HG02885 (cell line): Measurements from ENCODE around the gene C4B.
"Not testable (repeated sequence)": the region's sequence is repeated elsewhere in the genome, so short reads cannot be mapped to it uniquely, and the experiment has no call there.

Experiments used
- ATAC-seq: cut with Tn5 transposase; IDR thresholded peaks from one replicate; pipeline ENCODE4 v1.9.1; 2021; ENCODE audit warnings: mild to moderate bottlenecking; ENCODE audit not compliant: unreplicated experiment, poor library complexity

Gene C4B

GRCh38 chr6:32047855-32048766 lies 33.5 kb downstream of the C4B start:
- ATAC-seq: no peak

DNA sequence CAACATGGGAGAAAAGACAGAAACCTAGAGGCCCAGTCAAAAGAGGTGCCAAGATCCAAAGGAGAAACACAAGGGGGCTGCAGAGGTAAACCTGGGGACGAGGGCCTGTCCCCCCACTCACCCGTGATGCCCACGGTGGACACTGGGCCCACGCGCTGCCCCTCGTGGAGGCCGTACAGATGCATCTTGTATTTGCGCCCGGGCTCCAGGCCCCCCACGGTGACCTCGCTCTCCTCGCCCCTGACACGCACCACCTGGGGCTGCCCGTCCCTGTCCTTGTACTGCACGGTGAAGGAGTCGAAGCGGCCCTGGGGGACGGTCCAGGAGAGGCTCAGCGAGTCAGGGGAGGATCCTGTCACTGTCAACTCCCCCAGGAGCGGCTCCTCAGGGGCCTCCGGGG lies 34.6 kb downstream of the C4B start:
- ATAC-seq: not testable (repeated sequence)

DNA sequence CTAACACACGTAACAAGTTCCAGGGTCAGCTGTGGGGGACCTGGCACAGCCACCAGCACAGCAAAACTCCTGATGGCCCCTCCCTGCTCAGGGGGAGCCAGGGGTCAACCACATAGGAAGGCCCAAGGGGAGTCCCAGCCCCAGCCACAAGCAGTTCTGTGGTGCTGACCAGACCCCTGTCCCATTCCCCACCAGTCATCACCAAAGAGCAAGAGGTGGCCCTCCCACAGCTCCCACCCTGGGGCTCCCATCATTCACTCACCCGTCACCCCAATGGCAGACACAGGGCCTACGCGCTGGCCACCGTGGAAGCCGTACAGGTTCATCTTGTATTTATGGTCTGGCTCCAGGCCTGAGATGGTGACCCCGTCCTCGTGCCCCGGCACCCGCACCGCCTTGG lies 35.1 kb downstream of the C4B start:
- ATAC-seq: not testable (repeated sequence)

GRCh38 chr6:32050562-32050961 lies 36.0 kb downstream of the C4B start:
- no peak for ATAC-seq

GRCh38 chr6:32052626-32053025 lies 38.0 kb downstream of the C4B start:
- not testable (repeated sequence) for ATAC-seq

DNA sequence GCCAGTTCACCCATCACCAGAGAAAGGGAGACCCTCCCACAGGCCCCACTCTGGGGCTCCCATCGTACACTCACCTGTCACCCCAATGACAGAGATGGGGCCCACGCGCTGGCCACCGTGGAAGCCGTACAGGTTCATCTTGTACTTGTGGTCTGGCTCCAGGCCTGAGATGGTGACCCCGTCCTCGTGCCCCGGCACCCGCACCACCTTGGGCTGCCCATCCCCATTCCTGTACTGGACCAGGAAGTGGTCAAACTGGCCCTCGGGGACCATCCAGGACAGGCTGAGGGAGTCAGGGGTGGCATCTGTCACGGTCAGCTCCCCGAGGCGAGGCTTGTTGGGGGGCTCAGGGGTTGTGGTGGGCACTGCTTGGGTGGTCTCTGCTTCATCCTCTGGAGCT lies 38.7 kb downstream of the C4B start:
- not testable (repeated sequence) for ATAC-seq

- ATAC-seq: not testable (repeated sequence)
Observed at GRCh38 chr6:32055756-32056155, 41.2 kb downstream of the C4B start.

GRCh38 chr6:32056254-32056653 lies 41.7 kb downstream of the C4B start:
- ATAC-seq: no peak

DNA sequence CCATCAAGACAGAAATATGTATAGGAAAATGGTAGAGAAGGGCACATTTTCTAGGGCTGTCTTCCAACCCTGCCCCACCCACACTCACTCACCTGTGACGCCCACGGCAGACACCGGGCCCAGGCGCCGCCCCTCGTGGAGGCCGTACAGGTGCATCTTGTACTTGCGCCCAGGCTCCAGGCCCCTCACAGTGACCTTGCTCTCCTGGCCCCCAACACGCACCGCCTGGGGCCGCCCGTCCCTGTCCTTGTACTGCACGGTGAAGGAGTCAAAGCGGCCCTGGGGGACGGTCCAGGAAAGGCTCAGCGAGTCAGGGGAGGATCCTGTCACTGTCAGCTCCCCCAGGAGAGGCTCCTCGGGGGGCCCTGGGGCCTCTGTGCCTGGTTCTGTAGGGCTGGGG lies 43.4 kb downstream of the C4B start:
- ATAC-seq: no peak

DNA sequence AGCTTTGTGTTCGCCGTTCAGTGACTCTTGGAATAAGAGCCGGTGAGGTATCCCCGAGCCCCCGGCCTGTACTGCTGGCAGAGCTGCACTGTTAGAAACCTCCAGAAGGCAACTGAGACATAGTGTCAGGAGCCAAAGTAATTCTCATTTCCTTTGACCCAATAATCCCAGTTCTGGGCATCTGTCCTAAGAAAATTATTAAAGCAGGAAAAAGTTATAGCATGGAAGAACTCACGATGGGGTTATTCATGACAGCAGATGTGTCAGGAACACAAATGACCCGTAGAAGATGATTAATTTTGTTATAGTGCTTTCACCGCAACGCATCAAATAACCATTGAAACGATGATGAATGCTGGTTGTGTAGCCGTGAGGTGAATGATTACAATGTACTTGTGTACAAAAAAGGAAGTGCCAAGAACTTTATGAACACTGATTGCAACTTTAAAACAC lies 43.9 kb downstream of the C4B start:
- ATAC-seq: no peak

DNA sequence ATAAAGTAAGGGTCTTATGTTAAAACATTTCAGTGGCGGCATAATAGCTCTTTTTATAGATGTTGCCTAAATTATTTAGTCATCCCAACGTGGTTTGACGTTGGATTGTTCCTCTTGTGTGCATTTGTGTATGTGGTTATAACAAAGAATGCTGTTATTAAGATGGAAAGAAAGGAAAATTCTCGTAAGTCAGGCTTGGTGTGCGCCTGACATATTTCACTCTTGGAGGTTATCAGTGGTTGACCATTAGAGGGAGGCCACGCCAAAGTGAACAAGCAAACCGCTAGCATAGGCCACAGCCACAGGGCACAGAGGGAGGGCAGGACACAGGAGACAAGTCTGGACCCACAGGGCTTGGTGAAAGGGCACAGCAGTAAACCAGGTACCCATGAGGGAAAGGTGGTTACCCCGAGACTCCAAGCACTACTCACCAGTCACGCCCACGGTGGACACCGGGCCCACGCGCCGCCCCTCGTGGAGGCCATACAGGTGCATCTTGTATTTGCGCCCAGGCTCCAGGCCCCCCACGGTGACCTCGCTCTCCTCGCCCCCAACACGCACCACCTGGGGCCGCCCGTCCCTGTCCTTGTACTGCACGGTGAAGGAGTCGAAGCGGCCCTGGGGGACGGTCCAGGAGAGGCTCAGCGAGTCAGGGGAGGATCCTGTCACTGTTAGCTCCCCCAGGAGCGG lies 46.5 kb downstream of the C4B start:
- no peak for ATAC-seq

DNA sequence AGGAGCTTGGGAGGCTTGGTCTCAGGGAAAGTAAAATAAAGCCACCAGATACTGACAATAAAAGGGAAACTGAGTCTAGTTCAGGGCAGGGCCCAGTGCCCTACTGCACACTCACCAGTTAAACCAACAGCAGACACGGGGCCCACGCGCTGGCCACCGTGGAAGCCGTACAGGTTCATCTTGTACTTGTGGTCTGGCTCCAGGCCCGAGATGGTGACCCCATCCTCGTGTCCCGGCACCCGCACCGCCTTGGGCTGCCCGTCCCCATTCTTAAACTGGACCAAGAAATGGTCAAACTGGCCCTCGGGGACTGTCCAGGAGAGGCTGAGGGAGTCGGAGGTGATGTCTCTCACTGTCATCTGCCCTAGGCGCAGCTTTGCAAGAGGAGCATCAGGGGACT lies 50.1 kb downstream of the C4B start:
- no peak for ATAC-seq

GRCh38 chr6:32067521-32067920 lies 52.9 kb downstream of the C4B start:
- ATAC-seq: not testable (repeated sequence)

GRCh38 chr6:32068315-32068714 lies 53.7 kb downstream of the C4B start:
- not testable (repeated sequence) for ATAC-seq

DNA sequence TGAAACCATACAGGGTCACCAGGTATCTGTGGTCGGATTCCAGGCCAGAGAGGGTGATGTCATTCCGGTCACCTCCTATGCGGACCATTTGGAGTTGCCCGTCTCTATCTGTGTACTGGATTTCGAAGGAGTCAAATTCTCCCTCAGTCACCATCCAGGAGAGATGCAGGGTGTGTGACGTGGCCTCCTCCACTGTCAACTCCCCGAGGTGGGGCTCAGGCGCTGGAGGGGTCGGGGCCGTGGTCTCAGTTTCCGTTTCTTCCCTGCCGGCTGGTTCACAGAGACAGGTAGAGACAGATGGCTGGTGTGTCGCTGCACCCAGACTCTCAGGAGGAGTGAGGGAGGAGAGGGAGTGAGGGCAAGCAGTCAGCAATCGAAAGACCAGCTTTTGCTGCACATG lies 54.3 kb downstream of the C4B start:
- no peak for ATAC-seq

DNA sequence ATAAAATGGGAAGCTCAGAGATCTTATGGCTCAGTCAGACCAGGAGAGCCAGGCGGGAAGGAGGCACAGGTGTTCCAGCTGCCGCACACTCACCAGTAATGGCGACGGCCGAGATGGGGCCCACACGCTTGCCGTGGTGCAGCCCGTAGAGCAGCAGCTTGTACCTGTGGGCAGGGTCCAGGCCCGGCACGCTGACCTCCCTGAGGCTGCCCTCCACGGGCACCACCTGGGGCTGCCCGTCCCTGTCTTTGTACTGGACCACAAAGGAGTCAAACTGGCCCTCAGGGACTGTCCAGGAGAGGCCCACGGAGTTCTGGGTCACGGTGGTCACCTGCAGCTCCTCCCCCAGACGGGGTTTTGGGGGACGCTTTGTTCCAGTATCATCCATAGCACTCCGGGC lies 54.9 kb downstream of the C4B start:
- no peak for ATAC-seq

- no peak for ATAC-seq
Observed at GRCh38 chr6:32069878-32070515, 55.4 kb downstream of the C4B start.

DNA sequence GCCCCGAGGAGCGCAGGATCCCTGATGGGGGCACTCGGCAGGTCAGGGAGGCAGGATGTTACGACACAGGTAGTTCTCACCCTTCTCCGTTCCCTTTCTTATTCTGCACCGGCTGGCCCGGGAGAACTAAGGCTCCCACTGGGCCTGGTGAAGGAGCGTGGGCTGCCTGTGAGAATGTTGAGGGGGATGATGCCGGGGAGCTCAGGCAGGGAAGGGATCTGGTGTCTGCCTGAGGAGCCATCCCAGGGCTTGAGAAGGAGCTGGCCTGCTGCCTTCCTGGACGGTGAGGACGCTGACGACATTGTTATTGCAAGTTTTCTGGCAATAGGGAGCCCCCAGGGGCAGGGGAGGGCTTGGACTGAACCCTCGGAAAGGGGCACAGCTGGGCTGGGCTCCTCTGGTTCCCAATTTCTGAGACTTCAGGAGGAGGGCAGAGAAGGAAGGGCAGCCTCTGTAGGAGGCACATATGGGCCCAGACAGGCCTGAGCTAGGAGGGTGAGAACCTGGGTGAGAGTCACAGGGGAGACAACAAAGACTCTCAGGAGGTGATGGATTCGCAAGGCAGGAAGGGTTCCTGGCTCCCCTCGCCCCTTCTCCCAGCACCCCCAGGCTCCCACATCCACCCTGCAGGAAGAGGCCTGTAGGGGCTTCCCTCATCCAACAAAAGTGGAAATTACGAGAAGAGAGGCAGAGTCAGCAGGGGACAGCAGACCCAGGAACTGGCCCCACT lies 56.4 kb downstream of the C4B start:
- ATAC-seq: no peak

- ATAC-seq: no peak
Observed at GRCh38 chr6:32073101-32073500, 58.5 kb downstream of the C4B start.

DNA sequence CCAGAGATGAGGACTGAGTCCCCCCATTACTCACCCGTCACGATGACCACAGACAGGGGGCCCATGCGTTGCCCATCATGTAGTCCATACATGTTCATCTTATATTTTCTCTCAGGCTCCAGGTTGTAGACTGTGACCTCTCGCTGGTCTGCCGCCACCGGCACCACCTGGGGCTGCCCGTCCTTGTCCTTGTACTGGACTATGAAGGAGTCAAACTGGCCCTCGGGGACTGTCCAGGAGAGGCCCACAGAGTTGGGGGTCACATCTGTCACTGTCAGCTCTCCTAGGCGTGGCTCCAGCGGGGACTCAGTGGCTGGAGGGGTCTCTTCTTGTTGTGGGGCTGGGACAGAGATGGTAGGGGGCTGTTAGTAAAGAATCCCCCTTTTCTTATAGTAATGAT lies 59.0 kb downstream of the C4B start:
- no peak for ATAC-seq
